Measurements from ENCODE around the gene PON1. TPM values are rescaled to one million over a fixed set of nuclear protein-coding genes. Genes with fewer than 3 reads are reported as not detected.

The PON1 gene
- polyA plus RNA-seq, 1 of the 3 experiments (the other 2 are of a cell fraction) = not detected

GRCh38 chr7:95327356-95327755 lies 3.0 kb upstream of the PON1 start (continued):
- no peak for TF ChIP-seq ZBTB33 (IDR thresholded peaks at IDR 0.05; ENCODE audit: borderline replicate concordance, low read depth)
- TF ChIP-seq SIN3A (IDR thresholded peaks at IDR 0.05; ENCODE audit: borderline replicate concordance, low read depth, low read length) = no peak
- no peak for TF ChIP-seq MAX (IDR thresholded peaks at IDR 0.05; ENCODE audit: low read depth)
- no peak for TF ChIP-seq NRF1 (IDR thresholded peaks at IDR 0.05; ENCODE audit: low read depth, low read length)
- no peak for TF ChIP-seq FOXJ3 (CRISPR knock-in tag; IDR thresholded peaks at IDR 0.05)
- TF ChIP-seq ELF1 (IDR thresholded peaks at IDR 0.05) = no peak
- TF ChIP-seq TAF1 (IDR thresholded peaks at IDR 0.05; ENCODE audit: borderline replicate concordance, low read depth, low read length) = no peak
- TF ChIP-seq RCOR1 (IDR thresholded peaks at IDR 0.05; ENCODE audit: low read length) = no peak
- no peak for TF ChIP-seq GATA2 (CRISPR knock-in tag; IDR thresholded peaks at IDR 0.05)
- peak; percentile 40; the same call in 1 of the 2 replicates for TF ChIP-seq FOSL2 (IDR thresholded peaks at IDR 0.05; ENCODE audit: borderline replicate concordance, low read depth)
- no peak for TF ChIP-seq RFX5 (IDR thresholded peaks at IDR 0.05; ENCODE audit: low read length)
- no peak for TF ChIP-seq GABPA (IDR thresholded peaks at IDR 0.05; ENCODE audit: low read depth)
- TF ChIP-seq CTCF (IDR thresholded peaks at IDR 0.05) = peak; percentile 17; the same call in 1 of the 2 replicates
- peak; percentile 49; the same call in 1 of the 2 replicates for TF ChIP-seq TCF12 (IDR thresholded peaks at IDR 0.05)
- TF ChIP-seq POLR2AphosphoS5 (IDR thresholded peaks at IDR 0.05; ENCODE audit: low read depth, low read length) = no peak
- TF ChIP-seq RAD21 (IDR thresholded peaks at IDR 0.05; ENCODE audit: low read length) = no peak
- TF ChIP-seq EZH2phosphoT487 (IDR thresholded peaks at IDR 0.05; ENCODE audit: borderline replicate concordance, low read depth) = no peak
- no peak for TF ChIP-seq NFIC (IDR thresholded peaks at IDR 0.05; ENCODE audit: borderline replicate concordance)
- TF ChIP-seq SMC3 (IDR thresholded peaks at IDR 0.05; ENCODE audit: low read depth, low read length) = no peak
- TF ChIP-seq MEF2A (IDR thresholded peaks at IDR 0.05; ENCODE audit: borderline replicate concordance, low read depth) = no peak
- peak; percentile 8; the same call in 1 of the 2 replicates for TF ChIP-seq PBX3 (IDR thresholded peaks at IDR 0.05)

Measured in SK-N-SH (cell line).